IPS DF 4.7 (cell line): Measurements from ENCODE around the gene GTF3A.

Experiments
- DNase-seq: peaks from one replicate; pipeline ENCODE4 v3.0.0-alpha.2; 2013; ENCODE audit warnings: low spot score; ENCODE audit errors: extremely low read depth

GTF3A gene

GRCh38 chr13:27405546-27406134, 18.8 kb upstream of the GTF3A start:
- no peak for DNase-seq

- no peak for DNase-seq
These were observed 18.1 kb upstream of the GTF3A start for GRCh38 chr13:27406178-27406939.

GRCh38 chr13:27408074-27408473, 16.3 kb upstream of the GTF3A start:
- DNase-seq, result no peak

- DNase-seq, result no peak
These were observed 15.4 kb upstream of the GTF3A start for GRCh38 chr13:27409013-27409412.

GRCh38 chr13:27411341-27411740, 13.1 kb upstream of the GTF3A start:
- DNase-seq, result no peak

- DNase-seq, result no peak
These were observed 9.3 kb upstream of the GTF3A start for GRCh38 chr13:27415116-27415515.

GRCh38 chr13:27419328-27419727, 5.1 kb upstream of the GTF3A start:
- DNase-seq, result no peak

GRCh38 chr13:27421101-27421871, 3.1 kb upstream of the GTF3A start:
- no peak for DNase-seq

- DNase-seq, result no peak
These were observed 1.1 kb upstream of the GTF3A start for GRCh38 chr13:27423333-27423732.

GRCh38 chr13:27425158-27425917, 919 bp downstream of the GTF3A start:
- no peak for DNase-seq

GRCh38 chr13:27425918-27426630, 1.7 kb downstream of the GTF3A start:
- DNase-seq, result no peak

- no peak for DNase-seq
These were observed 3.2 kb downstream of the GTF3A start for GRCh38 chr13:27427641-27428040.

- no peak for DNase-seq
These were observed 3.7 kb downstream of the GTF3A start for GRCh38 chr13:27428160-27428559.

- no peak for DNase-seq
These were observed 7.8 kb downstream of the GTF3A start for GRCh38 chr13:27432180-27432579.

GRCh38 chr13:27432611-27433210, 8.3 kb downstream of the GTF3A start:
- DNase-seq, result no peak

- no peak for DNase-seq
These were observed 12.7 kb downstream of the GTF3A start for GRCh38 chr13:27437126-27437525.

- DNase-seq, result no peak
These were observed 16.0 kb downstream of the GTF3A start for GRCh38 chr13:27440408-27440807.

- no peak for DNase-seq
These were observed 17.7 kb downstream of the GTF3A start for GRCh38 chr13:27442071-27442647.

- DNase-seq, result no peak
These were observed 18.4 kb downstream of the GTF3A start for GRCh38 chr13:27442797-27443196.

GRCh38 chr13:27446986-27447583, 22.7 kb downstream of the GTF3A start:
- DNase-seq, result no peak
